GM18951 (cell line): ENCODE data around the gene CHMP4B.

ENCODE experiments used
- POLR2A ChIP-seq: IDR thresholded peaks from 4 replicates; pipeline ENCODE4 v1.6.1; 2011; ENCODE audit warnings: mild to moderate bottlenecking; ENCODE audit not compliant: insufficient read length, insufficient read depth; ENCODE audit errors: extremely low read depth
- in situ Hi-C: fragments of 300-500 bp; cut with MboI; formaldehyde crosslinking; loops from one replicate; pipeline ENCODE4 v1.12.0; 2022; ENCODE audit warnings: low sequenced_read_pairs, mixed read lengths, inconsistent platforms; ENCODE audit not compliant: unreplicated experiment

Gene CHMP4B

GRCh38 chr20:33862709-33863403 is 51.7 kb downstream of the CHMP4B start:
- in situ Hi-C loops, result no loop called here
- no peak for TF ChIP-seq POLR2A

GRCh38 chr20:33863440-33864323 is 52.5 kb downstream of the CHMP4B start:
- in situ Hi-C loops, result no loop called here
- TF ChIP-seq POLR2A, result no peak

DNA sequence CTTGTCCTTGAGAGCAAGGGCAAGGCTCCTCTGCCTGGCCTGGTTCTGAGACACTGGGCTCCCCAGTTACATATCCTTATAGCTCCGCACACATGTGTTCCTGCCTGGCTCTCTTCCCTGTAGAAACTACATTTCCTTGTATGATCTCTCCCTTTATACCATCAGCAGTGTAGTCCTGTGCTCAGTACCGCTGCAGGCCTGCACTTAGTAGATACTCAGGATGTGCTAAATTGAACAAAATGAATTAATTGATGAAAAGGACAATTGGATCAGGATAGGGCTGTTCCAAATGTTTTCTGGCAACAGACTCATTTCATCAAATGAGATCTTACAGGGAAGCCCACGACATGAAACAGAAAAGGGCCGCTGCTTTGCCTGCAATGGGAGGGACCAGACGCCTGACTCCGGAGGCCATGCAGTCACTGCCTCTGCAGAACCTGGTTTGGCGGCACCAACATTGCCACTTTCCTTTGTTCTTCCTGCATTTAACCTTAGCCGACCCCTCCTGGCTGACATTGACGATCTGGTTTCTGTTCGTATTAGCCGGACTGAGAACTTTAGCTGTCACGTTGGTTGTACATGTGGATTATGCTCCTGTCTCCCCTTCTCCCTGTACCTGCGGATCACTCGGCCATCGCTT is 53.3 kb downstream of the CHMP4B start:
- in situ Hi-C loops, result no loop called here
- no peak for TF ChIP-seq POLR2A

GRCh38 chr20:33865761-33866370 is 54.7 kb downstream of the CHMP4B start:
- no peak for TF ChIP-seq POLR2A

GRCh38 chr20:33866398-33867100 is 55.4 kb downstream of the CHMP4B start:
- in situ Hi-C loops, result no loop called here

More at GRCh38 chr20:33865761-33866370, 54.7 kb downstream of the CHMP4B start:
- in situ Hi-C loops, result no loop called here

GRCh38 chr20:33868042-33868441 is 56.9 kb downstream of the CHMP4B start:
- no peak for TF ChIP-seq POLR2A
- in situ Hi-C loops, result no loop called here

More at GRCh38 chr20:33866398-33867100, 55.4 kb downstream of the CHMP4B start:
- TF ChIP-seq POLR2A, result no peak

GRCh38 chr20:33868595-33868994 is 57.4 kb downstream of the CHMP4B start:
- in situ Hi-C loops, result no loop called here
- no peak for TF ChIP-seq POLR2A

GRCh38 chr20:33869283-33869682 is 58.1 kb downstream of the CHMP4B start:
- in situ Hi-C loops, result no loop called here
- no peak for TF ChIP-seq POLR2A

DNA sequence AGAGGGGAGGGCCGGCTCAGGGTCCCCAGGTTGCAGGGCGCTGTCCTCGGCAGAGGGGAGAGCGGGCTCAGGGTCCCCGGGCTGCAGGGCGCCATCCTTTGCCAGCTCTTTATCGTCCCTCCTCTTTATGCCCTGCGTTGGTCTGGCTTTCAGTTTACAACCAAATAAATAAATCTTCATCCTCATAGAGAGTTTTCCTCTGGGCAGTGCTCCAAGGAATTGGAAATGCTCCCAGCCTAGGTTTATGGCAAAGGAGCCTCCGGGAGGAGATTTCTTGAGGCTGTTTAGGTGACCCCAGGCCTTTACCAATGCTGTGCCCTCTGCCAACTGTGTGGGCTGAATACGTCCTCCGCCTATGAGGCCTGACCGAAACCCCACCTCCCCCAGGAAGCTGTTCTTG is 60.2 kb downstream of the CHMP4B start:
- no peak for TF ChIP-seq POLR2A
- in situ Hi-C loops, result no loop called here

GRCh38 chr20:33874129-33874528 is 63.0 kb downstream of the CHMP4B start:
- no peak for TF ChIP-seq POLR2A
- in situ Hi-C loops, result no loop called here

DNA sequence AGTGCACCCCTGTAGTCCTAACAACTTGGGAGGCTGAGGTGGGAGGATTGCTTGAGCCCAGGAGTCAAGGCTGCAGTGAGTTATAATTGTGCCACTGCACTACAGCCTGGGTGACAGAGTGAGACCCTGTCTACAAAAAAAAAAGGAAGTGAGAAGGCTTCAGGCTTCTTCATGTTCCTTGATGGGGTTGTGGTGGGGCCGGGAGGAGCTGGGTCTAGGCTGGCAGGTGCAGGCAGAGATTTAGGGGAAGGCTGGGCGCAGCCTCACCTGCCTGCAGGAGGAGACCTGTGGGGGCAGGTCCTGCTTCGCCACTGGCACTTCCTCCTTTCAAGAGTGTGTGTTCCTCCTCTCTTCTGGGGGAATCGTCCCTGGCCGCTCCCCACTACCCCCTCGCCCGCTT is 63.9 kb downstream of the CHMP4B start:
- in situ Hi-C loops, result no loop called here
- no peak for TF ChIP-seq POLR2A

- in situ Hi-C loops, result no loop called here
- TF ChIP-seq POLR2A, result no peak
Measured at GRCh38 chr20:33875534-33876026, 64.4 kb downstream of the CHMP4B start.
